Osteocyte (in vitro differentiated cells): ENCODE data around the gene SLC6A1. TPM values are rescaled to one million over a fixed set of nuclear protein-coding genes. Genes with fewer than 3 reads are reported as not detected.

Source experiments
- DNase-seq: peaks from one replicate; pipeline ENCODE4 v3.0.0; 2021; ENCODE audit warnings: mixed read lengths; ENCODE audit not compliant: unreplicated experiment; ENCODE audit errors: extremely low spot score
- H3K27ac Mint-ChIP-seq: one replicate; pipeline ENCODE4 v1.8.0; 2021; ENCODE audit warnings: mild to moderate bottlenecking, mixed read lengths; ENCODE audit not compliant: unreplicated experiment
- H3K27me3 Mint-ChIP-seq: one replicate; pipeline ENCODE4 v1.8.0; 2021; ENCODE audit warnings: mixed read lengths; ENCODE audit not compliant: unreplicated experiment
- H3K36me3 Mint-ChIP-seq: one replicate; pipeline ENCODE4 v1.8.0; 2021; ENCODE audit warnings: mixed read lengths; ENCODE audit not compliant: unreplicated experiment
- H3K4me1 Mint-ChIP-seq: one replicate; pipeline ENCODE4 v1.8.0; 2021; ENCODE audit warnings: mixed read lengths; ENCODE audit not compliant: unreplicated experiment
- H3K4me3 Mint-ChIP-seq: one replicate; pipeline ENCODE4 v1.8.0; 2021; ENCODE audit warnings: mild to moderate bottlenecking, moderate library complexity, mixed read lengths; ENCODE audit not compliant: unreplicated experiment
- H3K9me3 Mint-ChIP-seq: one replicate; pipeline ENCODE4 v1.8.0; 2021; ENCODE audit warnings: mixed read lengths; ENCODE audit not compliant: unreplicated experiment
- total RNA-seq: library from RNA; stranded (reverse); gene quantifications from 2 replicates; pipeline ENCODE4 v1.2.1, GENCODE V29; 2021
- TF ChIP-seq, protein P1 (sequence below): fragments of 200-600 bp; sonication (generic); IDR thresholded peaks from 2 replicates; pipeline ENCODE4 v1.5.0; 2021; ENCODE audit warnings: antibody characterized with exemption, mild to moderate bottlenecking, moderate library complexity

The SLC6A1 gene
- total RNA-seq, 1 donor from 2014 or later, result 38.4 TPM

DNA sequence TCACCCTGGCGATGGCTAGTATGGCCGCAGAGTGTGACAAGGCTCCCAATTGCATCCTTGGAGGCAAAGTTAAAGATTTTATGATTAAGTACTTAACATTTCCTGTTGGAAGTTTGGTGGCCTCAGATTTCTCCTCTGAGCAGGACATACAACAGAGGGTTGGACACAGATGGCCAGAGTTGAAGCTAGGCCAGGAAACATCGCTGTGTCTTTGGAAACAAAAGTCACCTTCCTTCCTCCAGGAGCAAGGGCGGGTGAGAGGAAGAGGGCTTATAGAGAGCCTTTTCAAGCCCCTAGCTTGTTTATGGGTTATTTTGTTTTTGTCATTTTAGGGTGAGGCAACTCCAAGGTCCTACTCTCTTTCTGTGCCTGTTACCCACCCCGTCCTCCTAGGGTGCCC, 24.2 kb downstream of the SLC6A1 start:
- TF ChIP-seq, protein P1, sequence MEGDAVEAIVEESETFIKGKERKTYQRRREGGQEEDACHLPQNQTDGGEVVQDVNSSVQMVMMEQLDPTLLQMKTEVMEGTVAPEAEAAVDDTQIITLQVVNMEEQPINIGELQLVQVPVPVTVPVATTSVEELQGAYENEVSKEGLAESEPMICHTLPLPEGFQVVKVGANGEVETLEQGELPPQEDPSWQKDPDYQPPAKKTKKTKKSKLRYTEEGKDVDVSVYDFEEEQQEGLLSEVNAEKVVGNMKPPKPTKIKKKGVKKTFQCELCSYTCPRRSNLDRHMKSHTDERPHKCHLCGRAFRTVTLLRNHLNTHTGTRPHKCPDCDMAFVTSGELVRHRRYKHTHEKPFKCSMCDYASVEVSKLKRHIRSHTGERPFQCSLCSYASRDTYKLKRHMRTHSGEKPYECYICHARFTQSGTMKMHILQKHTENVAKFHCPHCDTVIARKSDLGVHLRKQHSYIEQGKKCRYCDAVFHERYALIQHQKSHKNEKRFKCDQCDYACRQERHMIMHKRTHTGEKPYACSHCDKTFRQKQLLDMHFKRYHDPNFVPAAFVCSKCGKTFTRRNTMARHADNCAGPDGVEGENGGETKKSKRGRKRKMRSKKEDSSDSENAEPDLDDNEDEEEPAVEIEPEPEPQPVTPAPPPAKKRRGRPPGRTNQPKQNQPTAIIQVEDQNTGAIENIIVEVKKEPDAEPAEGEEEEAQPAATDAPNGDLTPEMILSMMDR, result no peak
- no peaks in the 10 kb centered on the region for H3K4me1 Mint-ChIP-seq
- H3K9me3 Mint-ChIP-seq, result no peaks in the 10 kb centered on the region
- no peak overlapping the region for H3K4me3 Mint-ChIP-seq
- peaks cover 54% of the 10 kb centered on the region for H3K27me3 Mint-ChIP-seq
- H3K36me3 Mint-ChIP-seq, result peaks cover 5% of the 10 kb centered on the region
- no peak for DNase-seq
- no peak overlapping the region for H3K27ac Mint-ChIP-seq

- Mint-ChIP-seq H3K9me3 (no peaks in the 10 kb centered on the region), H3K4me1 (no peaks in the 10 kb centered on the region), H3K36me3 (peaks cover 5% of the 10 kb centered on the region), H3K27ac (no peak overlapping the region), H3K27me3 (peaks cover 61% of the 10 kb centered on the region), H3K4me3 (no peak overlapping the region)
- no peak for DNase-seq
- TF ChIP-seq, protein P1, result no peak
Observed at GRCh38 chr3:11019116-11019819, 26.7 kb downstream of the SLC6A1 start.

DNA sequence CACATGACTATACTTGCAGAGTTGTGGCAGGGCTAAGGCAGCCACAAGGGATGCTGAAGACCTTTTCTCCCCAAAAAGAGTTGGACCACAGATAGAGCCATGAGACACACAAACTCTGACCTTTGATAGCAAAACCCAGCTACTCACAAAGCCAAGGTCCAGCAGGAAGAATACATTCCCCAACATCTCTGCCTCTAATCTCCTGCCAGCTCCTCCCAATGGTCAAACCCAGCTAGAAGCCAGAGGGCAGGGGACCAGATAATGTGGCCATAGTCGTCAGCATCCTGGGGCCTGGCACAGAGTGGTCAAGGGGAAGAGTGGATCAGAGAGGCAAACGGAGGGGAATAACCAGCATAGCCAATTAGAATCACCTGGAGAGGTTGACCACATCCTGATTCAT, 28.2 kb downstream of the SLC6A1 start:
- no peaks in the 10 kb centered on the region for H3K9me3 Mint-ChIP-seq
- no peak for DNase-seq
- no peak overlapping the region for H3K27ac Mint-ChIP-seq
- no peaks in the 10 kb centered on the region for H3K4me1 Mint-ChIP-seq
- TF ChIP-seq, protein P1, result no peak
- no peak overlapping the region for H3K4me3 Mint-ChIP-seq
- peaks cover 10% of the 10 kb centered on the region for H3K36me3 Mint-ChIP-seq
- H3K27me3 Mint-ChIP-seq, result peaks cover 62% of the 10 kb centered on the region

- DNase-seq, result no peak
- Mint-ChIP-seq H3K9me3 (peaks cover 2% of the 10 kb centered on the region), H3K27me3 (peaks cover 60% of the 10 kb centered on the region), H3K36me3 (peaks cover 17% of the 10 kb centered on the region), H3K4me1 (no peaks in the 10 kb centered on the region), H3K27ac (no peak overlapping the region), H3K4me3 (no peak overlapping the region)
- TF ChIP-seq, protein P1, result no peak
Observed at GRCh38 chr3:11021611-11022011, 29.1 kb downstream of the SLC6A1 start.

GRCh38 chr3:11022115-11022514, 29.6 kb downstream of the SLC6A1 start:
- peaks cover 58% of the 10 kb centered on the region for H3K27me3 Mint-ChIP-seq
- H3K27ac Mint-ChIP-seq, result no peak overlapping the region
- H3K9me3 Mint-ChIP-seq, result peaks cover 5% of the 10 kb centered on the region
- DNase-seq, result no peak
- peaks cover 19% of the 10 kb centered on the region for H3K36me3 Mint-ChIP-seq
- TF ChIP-seq, protein P1, result no peak
- H3K4me1 Mint-ChIP-seq, result no peaks in the 10 kb centered on the region
- H3K4me3 Mint-ChIP-seq, result no peak overlapping the region
